GM21515 (cell line): Measurements from ENCODE around the gene TRMO.
"Not testable (repeated sequence)": the region's sequence is repeated elsewhere in the genome, so short reads cannot be mapped to it uniquely, and the experiment has no call there.

Source experiments
- ATAC-seq: cut with Tn5 transposase; IDR thresholded peaks from one replicate; pipeline ENCODE4 v1.9.1; 2021; ENCODE audit not compliant: unreplicated experiment

Gene TRMO

GRCh38 chr9:97921959-97922724, at the start of gene TRMO:
TSS of gene TRMO (minus strand) at chr9:97922500. CDS start at chr9:97922493, 7 bp downstream.
- ATAC-seq: peak; percentile 82

- ATAC-seq: no peak
Observed at GRCh38 chr9:97970165-97970564, 47.9 kb upstream of the TRMO start.

GRCh38 chr9:97969014-97969413, 46.7 kb upstream of the TRMO start:
- no peak for ATAC-seq

GRCh38 chr9:97966493-97966892, 44.2 kb upstream of the TRMO start:
- no peak for ATAC-seq

GRCh38 chr9:97964901-97965300, 42.6 kb upstream of the TRMO start:
- no peak for ATAC-seq

GRCh38 chr9:97963232-97963631, 40.9 kb upstream of the TRMO start:
- no peak for ATAC-seq

GRCh38 chr9:97962575-97962974, 40.3 kb upstream of the TRMO start:
- no peak for ATAC-seq

GRCh38 chr9:97962136-97962535, 39.8 kb upstream of the TRMO start:
- ATAC-seq: no peak

- ATAC-seq: no peak
Observed at GRCh38 chr9:97961361-97961760, 39.1 kb upstream of the TRMO start.

GRCh38 chr9:97960678-97961328, 38.5 kb upstream of the TRMO start:
- not testable (repeated sequence) for ATAC-seq

GRCh38 chr9:97959585-97959984, 37.3 kb upstream of the TRMO start:
- no peak for ATAC-seq

- no peak for ATAC-seq
Observed at GRCh38 chr9:97958812-97959511, 36.7 kb upstream of the TRMO start.

GRCh38 chr9:97956331-97956730, 34.0 kb upstream of the TRMO start:
- ATAC-seq: no peak

GRCh38 chr9:97954550-97954989, 32.3 kb upstream of the TRMO start:
- ATAC-seq: peak; percentile 70

GRCh38 chr9:97950873-97951272, 28.6 kb upstream of the TRMO start:
- not testable (repeated sequence) for ATAC-seq

- ATAC-seq: not testable (repeated sequence)
Observed at GRCh38 chr9:97947094-97947493, 24.8 kb upstream of the TRMO start.

GRCh38 chr9:97945470-97945869, 23.2 kb upstream of the TRMO start:
- not testable (repeated sequence) for ATAC-seq

GRCh38 chr9:97944612-97945011, 22.3 kb upstream of the TRMO start:
- ATAC-seq: no peak

- ATAC-seq: no peak
Observed at GRCh38 chr9:97943308-97943855, 21.1 kb upstream of the TRMO start.

GRCh38 chr9:97941323-97941722, 19.0 kb upstream of the TRMO start:
- ATAC-seq: no peak

- no peak for ATAC-seq
Observed at GRCh38 chr9:97940741-97941140, 18.4 kb upstream of the TRMO start.

GRCh38 chr9:97940233-97940632, 17.9 kb upstream of the TRMO start:
- ATAC-seq: no peak
